Epithelial cell of umbilical artery (primary cell): ENCODE measurements around the gene BTG4. TPM values are rescaled to one million over a fixed set of nuclear protein-coding genes. Genes with fewer than 3 reads are reported as not detected.

ENCODE experiments used
- total RNA-seq: library from RNA; depleted of rRNA; stranded (reverse); fragments of >200 nt; gene quantifications from 2 replicates; pipeline ENCODE4 v1.2.3, GENCODE V29; 2014

Gene BTG4
- not detected in 2 replicates for total RNA-seq

GRCh38 chr11:111512296-111513239, at the start of gene BTG4:
Gene BTG4 (minus strand): TSS chr11:111512386. CDS start chr11:111498776, 13,610 bp downstream.

GRCh38 chr11:111540114-111540936, 28.1 kb upstream of the BTG4 start, which contains the start of gene LAYN:
Gene LAYN (plus strand): TSS chr11:111540720. CDS start chr11:111540844, 124 bp downstream.

GRCh38 chr11:111514216-111515031, 2.2 kb upstream of the BTG4 start, which contains the start of gene HOATZ:
Gene HOATZ (plus strand): TSS chr11:111514778. CDS start chr11:111514785, 7 bp downstream.

Other genes starting within 250 kb of the BTG4 start
- gene POU2AF3, start 213.8 kb downstream of the BTG4 start, total RNA-seq = not detected in 2 replicates
- gene POU2AF1, start 133.1 kb downstream of the BTG4 start, total RNA-seq = not detected in 2 replicates
- not detected in 2 replicates for gene HOATZ, start 2.4 kb upstream of the BTG4 start, total RNA-seq
- gene LAYN, start 28.3 kb upstream of the BTG4 start, total RNA-seq = 1.8 and 3.9 TPM in 2 replicates
- 3.2 and 5.2 TPM in 2 replicates for gene SIK2, start 90.1 kb upstream of the BTG4 start, total RNA-seq